ENCODE data around the gene PPFIA4. TPM values are rescaled to one million over a fixed set of nuclear protein-coding genes. Genes with fewer than 3 reads are reported as not detected.

PPFIA4 gene
- total RNA-seq, 1 donor from 2014 or later: 0.53 TPM

GRCh38 chr1:203057911-203058675, 31.8 kb downstream of the PPFIA4 start:
- no peak for DNase-seq (ENCODE audit: low read depth, low spot score)

- DNase-seq (ENCODE audit: low read depth, low spot score): no peak
These were observed 32.3 kb downstream of the PPFIA4 start for GRCh38 chr1:203058676-203058935.

GRCh38 chr1:203059485-203059884, 33.2 kb downstream of the PPFIA4 start:
- no peak for DNase-seq (ENCODE audit: low read depth, low spot score)

- DNase-seq (ENCODE audit: low read depth, low spot score): no peak
These were observed 33.8 kb downstream of the PPFIA4 start for GRCh38 chr1:203060115-203060514.

- no peak for DNase-seq (ENCODE audit: low read depth, low spot score)
These were observed 37.0 kb downstream of the PPFIA4 start for GRCh38 chr1:203063287-203063686.

GRCh38 chr1:203065191-203065590, 38.9 kb downstream of the PPFIA4 start:
- DNase-seq (ENCODE audit: low read depth, low spot score): no peak

GRCh38 chr1:203065986-203066385, 39.7 kb downstream of the PPFIA4 start:
- DNase-seq (ENCODE audit: low read depth, low spot score): no peak

GRCh38 chr1:203066965-203067364, 40.7 kb downstream of the PPFIA4 start:
- no peak for DNase-seq (ENCODE audit: low read depth, low spot score)

- no peak for DNase-seq (ENCODE audit: low read depth, low spot score)
These were observed 42.9 kb downstream of the PPFIA4 start for GRCh38 chr1:203069030-203069747.

GRCh38 chr1:203072002-203072602, 45.8 kb downstream of the PPFIA4 start:
- DNase-seq (ENCODE audit: low read depth, low spot score): no peak

- DNase-seq (ENCODE audit: low read depth, low spot score): no peak
These were observed 46.6 kb downstream of the PPFIA4 start for GRCh38 chr1:203072911-203073310.

GRCh38 chr1:203073469-203073868, 47.2 kb downstream of the PPFIA4 start:
- no peak for DNase-seq (ENCODE audit: low read depth, low spot score)

- DNase-seq (ENCODE audit: low read depth, low spot score): no peak
These were observed 48.3 kb downstream of the PPFIA4 start for GRCh38 chr1:203074610-203075009.

GRCh38 chr1:203075236-203076030, 49.1 kb downstream of the PPFIA4 start:
- no peak for DNase-seq (ENCODE audit: low read depth, low spot score)

GRCh38 chr1:203076031-203076511, 49.8 kb downstream of the PPFIA4 start:
- no peak for DNase-seq (ENCODE audit: low read depth, low spot score)

- no peak for DNase-seq (ENCODE audit: low read depth, low spot score)
These were observed 51.1 kb downstream of the PPFIA4 start for GRCh38 chr1:203077367-203077766.

- no peak for DNase-seq (ENCODE audit: low read depth, low spot score)
These were observed 51.7 kb downstream of the PPFIA4 start for GRCh38 chr1:203077956-203078355.

- DNase-seq (ENCODE audit: low read depth, low spot score): no peak
These were observed 52.2 kb downstream of the PPFIA4 start for GRCh38 chr1:203078478-203078877.

- no peak for DNase-seq (ENCODE audit: low read depth, low spot score)
These were observed 54.2 kb downstream of the PPFIA4 start for GRCh38 chr1:203080456-203080855.

- no peak for DNase-seq (ENCODE audit: low read depth, low spot score)
These were observed 55.4 kb downstream of the PPFIA4 start for GRCh38 chr1:203081465-203082230.

- DNase-seq (ENCODE audit: low read depth, low spot score): no peak
These were observed 55.9 kb downstream of the PPFIA4 start for GRCh38 chr1:203082231-203082505.

All from pulmonary artery endothelial cell (primary cell).